Loucy (cell line): ENCODE data around the gene DLL4.

Experiments
- H2AFZ ChIP-seq: fragments of 200-600 bp; sonication (generic); 2 replicates; pipeline ENCODE4 v1.6.0; 2016; ENCODE audit warnings: antibody characterized with exemption, mild to moderate bottlenecking, low read length, moderate library complexity
- H3F3A ChIP-seq: fragments of 200-600 bp; 2 replicates; pipeline ENCODE4 v1.6.0; 2016; ENCODE audit warnings: antibody characterized with exemption, low read depth, mild to moderate bottlenecking
- H3K27me3 ChIP-seq: fragments of 200-600 bp; sonication (generic); 2 replicates; pipeline ENCODE4 v1.6.1; 2014; ENCODE audit warnings: low read length, mild to moderate bottlenecking; ENCODE audit not compliant: insufficient read depth, poor library complexity, severe bottlenecking
- H3K36me3 ChIP-seq: fragments of 200-600 bp; sonication (generic); 2 replicates; pipeline ENCODE4 v1.6.1; 2016; ENCODE audit warnings: low read length; ENCODE audit not compliant: insufficient read depth
- H3K4me1 ChIP-seq: fragments of 200-600 bp; sonication (generic); 2 replicates; pipeline ENCODE4 v1.5.1; 2014; ENCODE audit warnings: low read length, mild to moderate bottlenecking; ENCODE audit not compliant: insufficient read depth, poor library complexity, severe bottlenecking
- H3K4me2 ChIP-seq: fragments of 200-600 bp; sonication (generic); 2 replicates; pipeline ENCODE4 v1.6.0; 2014; ENCODE audit warnings: antibody characterized with exemption, low read length, low read depth, mild to moderate bottlenecking; ENCODE audit not compliant: poor library complexity, severe bottlenecking
- H3K4me3 ChIP-seq: fragments of 200-600 bp; sonication (generic); 2 replicates; pipeline ENCODE4 v1.5.1; 2014; ENCODE audit warnings: low read length, mild to moderate bottlenecking, mixed read lengths; ENCODE audit not compliant: poor library complexity, severe bottlenecking
- H3K79me2 ChIP-seq: fragments of 200-600 bp; sonication (generic); 2 replicates; pipeline ENCODE4 v1.6.1; 2014; ENCODE audit warnings: low read length; ENCODE audit not compliant: insufficient read depth
- H3K9ac ChIP-seq: fragments of 200-600 bp; sonication (generic); 2 replicates; pipeline ENCODE4 v1.6.0; 2014; ENCODE audit warnings: mild to moderate bottlenecking, low read depth, low read length, moderate library complexity; ENCODE audit not compliant: poor library complexity, severe bottlenecking
- H3K9me2 ChIP-seq: fragments of 200-600 bp; sonication (generic); replicated peaks from 2 replicates; pipeline ENCODE4 v1.6.1; 2016; ENCODE audit warnings: low read depth, low read length, mixed read lengths
- H3K9me3 ChIP-seq: fragments of 200-600 bp; sonication (generic); 2 replicates; pipeline ENCODE4 v1.6.1; 2014; ENCODE audit warnings: mild to moderate bottlenecking, antibody characterized with exemption, low read length, low read depth; ENCODE audit not compliant: insufficient read depth
- H4K20me1 ChIP-seq: fragments of 200-600 bp; sonication (generic); 2 replicates; pipeline ENCODE4 v1.6.0; 2014; ENCODE audit warnings: antibody characterized with exemption, low read length, mild to moderate bottlenecking; ENCODE audit not compliant: insufficient read depth, poor library complexity, severe bottlenecking
- EZH2phosphoT487 ChIP-seq: fragments of 200-600 bp; IDR thresholded peaks from 2 replicates; pipeline ENCODE4 v1.6.1; 2018; ENCODE audit warnings: antibody characterized with exemption, mild to moderate bottlenecking, moderate library complexity, borderline replicate concordance
- TF ChIP-seq, protein P1 (sequence below): fragments of 200-600 bp; sonication (generic); conservative IDR thresholded peaks from 2 replicates; pipeline ENCODE4 v1.5.1; 2014; ENCODE audit warnings: mild to moderate bottlenecking, antibody characterized with exemption, low read length

The DLL4 gene

DNA sequence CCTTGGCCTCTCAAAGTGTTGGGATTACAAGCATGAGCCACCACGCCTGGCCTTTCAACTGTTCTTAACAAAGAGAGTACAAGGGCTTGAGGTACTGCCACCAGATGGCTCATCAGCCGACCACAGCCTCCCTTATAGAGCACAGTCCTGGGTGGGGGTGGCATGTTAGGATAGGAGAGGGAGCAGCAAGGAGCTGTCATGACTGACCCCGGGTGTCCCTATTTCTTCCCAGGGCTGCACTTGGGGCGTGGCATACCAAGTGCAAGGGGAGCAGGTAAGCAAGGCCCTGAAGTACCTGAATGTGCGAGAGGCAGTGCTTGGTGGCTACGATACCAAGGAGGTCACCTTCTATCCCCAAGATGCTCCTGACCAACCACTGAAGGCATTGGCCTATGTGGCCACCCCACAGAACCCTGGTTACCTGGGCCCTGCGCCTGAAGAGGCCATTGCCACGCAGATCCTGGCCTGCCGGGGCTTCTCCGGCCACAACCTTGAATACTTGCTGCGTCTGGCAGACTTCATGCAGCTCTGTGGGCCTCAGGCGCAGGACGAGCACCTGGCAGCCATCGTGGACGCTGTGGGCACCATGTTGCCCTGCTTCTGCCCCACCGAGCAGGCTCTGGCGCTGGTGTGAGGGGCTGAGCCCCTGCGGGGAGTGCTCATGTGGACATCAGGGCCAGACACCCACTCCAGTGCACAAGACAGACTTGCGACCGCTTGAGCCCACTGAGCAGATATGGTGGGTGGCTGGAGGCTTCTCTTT is 26.2 kb downstream of the DLL4 start:
- no peak overlapping the region for H3K4me2 ChIP-seq
- H3F3A ChIP-seq = no peaks in the 10 kb centered on the region
- no peak overlapping the region for H3K4me3 ChIP-seq
- no peak overlapping the region for H2AFZ ChIP-seq
- TF ChIP-seq EZH2phosphoT487 = no peak
- TF ChIP-seq, protein P1, sequence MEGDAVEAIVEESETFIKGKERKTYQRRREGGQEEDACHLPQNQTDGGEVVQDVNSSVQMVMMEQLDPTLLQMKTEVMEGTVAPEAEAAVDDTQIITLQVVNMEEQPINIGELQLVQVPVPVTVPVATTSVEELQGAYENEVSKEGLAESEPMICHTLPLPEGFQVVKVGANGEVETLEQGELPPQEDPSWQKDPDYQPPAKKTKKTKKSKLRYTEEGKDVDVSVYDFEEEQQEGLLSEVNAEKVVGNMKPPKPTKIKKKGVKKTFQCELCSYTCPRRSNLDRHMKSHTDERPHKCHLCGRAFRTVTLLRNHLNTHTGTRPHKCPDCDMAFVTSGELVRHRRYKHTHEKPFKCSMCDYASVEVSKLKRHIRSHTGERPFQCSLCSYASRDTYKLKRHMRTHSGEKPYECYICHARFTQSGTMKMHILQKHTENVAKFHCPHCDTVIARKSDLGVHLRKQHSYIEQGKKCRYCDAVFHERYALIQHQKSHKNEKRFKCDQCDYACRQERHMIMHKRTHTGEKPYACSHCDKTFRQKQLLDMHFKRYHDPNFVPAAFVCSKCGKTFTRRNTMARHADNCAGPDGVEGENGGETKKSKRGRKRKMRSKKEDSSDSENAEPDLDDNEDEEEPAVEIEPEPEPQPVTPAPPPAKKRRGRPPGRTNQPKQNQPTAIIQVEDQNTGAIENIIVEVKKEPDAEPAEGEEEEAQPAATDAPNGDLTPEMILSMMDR = no peak
- H4K20me1 ChIP-seq = no peaks in the 10 kb centered on the region
- no peaks in the 10 kb centered on the region for H3K79me2 ChIP-seq
- no peaks in the 10 kb centered on the region for H3K36me3 ChIP-seq
- no peaks in the 10 kb centered on the region for H3K9me3 ChIP-seq
- H3K4me1 ChIP-seq = no peaks in the 10 kb centered on the region
- no peak overlapping the region for H3K9ac ChIP-seq
- no peaks in the 10 kb centered on the region for H3K9me2 ChIP-seq
- H3K27me3 ChIP-seq = no peaks in the 10 kb centered on the region

DNA sequence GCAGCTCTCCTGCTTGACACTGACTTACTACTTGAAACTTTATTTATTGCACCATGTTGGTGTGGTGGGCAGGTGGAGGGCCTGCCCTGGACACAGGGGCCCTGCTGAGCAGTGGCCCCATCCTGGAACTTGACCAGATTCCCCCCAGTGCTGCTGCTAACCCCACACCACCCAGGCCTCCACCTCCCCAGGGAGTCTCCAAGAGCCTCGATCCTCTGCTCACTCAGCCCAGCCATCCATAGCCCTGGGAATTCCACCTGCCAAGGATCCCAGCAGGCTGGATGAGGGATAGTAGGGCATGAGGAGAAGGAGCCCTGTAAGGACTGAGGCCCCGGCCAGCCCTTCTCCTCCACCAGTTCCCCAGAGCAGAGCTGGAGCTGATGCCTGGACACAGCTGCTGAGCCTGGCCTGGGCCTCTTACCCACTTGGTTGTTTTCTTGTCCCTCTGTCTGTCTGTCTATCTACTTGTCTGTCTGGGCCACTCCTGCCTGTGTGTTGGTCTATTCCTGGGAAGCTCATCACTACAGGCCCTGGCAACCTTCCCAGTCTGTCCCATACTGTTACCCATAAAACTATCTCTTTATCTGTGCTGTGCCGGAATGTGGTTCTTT is 26.9 kb downstream of the DLL4 start:
- Histone ChIP-seq H3K79me2 (no peaks in the 10 kb centered on the region), H4K20me1 (no peaks in the 10 kb centered on the region), H2AFZ (no peak overlapping the region), H3K4me3 (no peak overlapping the region), H3K4me1 (no peaks in the 10 kb centered on the region), H3K9me3 (no peaks in the 10 kb centered on the region), H3K27me3 (no peaks in the 10 kb centered on the region), H3K4me2 (no peak overlapping the region), H3K36me3 (no peaks in the 10 kb centered on the region), H3K9me2 (no peaks in the 10 kb centered on the region), H3F3A (no peaks in the 10 kb centered on the region), H3K9ac (no peak overlapping the region)
- no peak for TF ChIP-seq EZH2phosphoT487

DNA sequence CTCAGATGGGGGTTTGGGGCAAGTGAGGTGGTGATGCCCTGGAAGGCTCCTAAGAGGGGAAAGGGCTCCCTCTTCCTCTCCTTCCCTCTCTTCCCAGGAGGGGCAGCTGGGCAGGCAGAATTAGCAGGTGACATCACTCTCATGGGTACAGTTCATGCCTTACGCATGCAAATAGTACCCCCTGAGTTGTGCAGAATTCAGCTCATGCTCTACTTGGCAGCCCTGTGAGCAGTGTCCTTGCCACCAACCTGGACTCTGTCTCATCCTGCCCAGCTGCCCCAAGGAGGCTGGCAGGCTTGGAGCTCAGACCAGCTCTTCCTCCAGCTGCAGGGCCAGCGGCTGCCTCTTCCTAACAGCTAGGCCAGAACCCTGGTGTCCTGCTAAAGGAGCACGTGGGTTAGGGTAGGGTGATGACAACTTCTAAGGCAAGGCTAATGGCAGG is 27.4 kb downstream of the DLL4 start:
- no peak for TF ChIP-seq EZH2phosphoT487
- TF ChIP-seq, protein P1 = no peak
- Histone ChIP-seq H3K36me3 (no peaks in the 10 kb centered on the region), H3K9ac (no peak overlapping the region), H3K27me3 (no peaks in the 10 kb centered on the region), H3F3A (no peaks in the 10 kb centered on the region), H4K20me1 (no peaks in the 10 kb centered on the region), H2AFZ (no peak overlapping the region), H3K4me1 (no peaks in the 10 kb centered on the region), H3K9me2 (no peaks in the 10 kb centered on the region), H3K9me3 (no peaks in the 10 kb centered on the region), H3K4me2 (no peak overlapping the region), H3K4me3 (no peak overlapping the region), H3K79me2 (no peaks in the 10 kb centered on the region)
